Measurements from ENCODE around the gene KLF13. TPM values are rescaled to one million over a fixed set of nuclear protein-coding genes. Genes with fewer than 3 reads are reported as not detected.

The KLF13 gene
- total RNA-seq, 2 experiments from 2014 or later: 134 to 145 TPM

DNA sequence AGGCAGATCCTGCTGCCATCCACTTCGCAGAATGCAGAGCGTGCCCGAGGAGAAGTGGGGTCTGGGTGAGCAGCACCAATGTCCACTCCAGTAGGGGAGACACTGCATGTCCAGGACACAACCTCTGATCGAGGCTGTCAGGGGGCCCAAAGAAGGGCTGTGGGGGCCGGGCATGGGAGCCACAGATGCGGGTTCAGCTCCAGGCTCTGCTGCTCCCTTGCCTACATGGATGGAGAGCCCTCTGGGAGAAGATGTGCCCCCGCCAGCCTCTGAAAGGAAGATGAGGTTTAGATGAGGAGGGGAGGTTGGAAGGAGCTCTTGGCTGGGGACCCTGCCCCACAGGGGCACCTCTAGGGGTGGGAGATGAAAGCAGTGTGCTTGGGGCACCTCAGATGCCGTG, 75.4 kb downstream of the KLF13 start:
- intact Hi-C loops (cut with micrococcal nuclease): no loop called here
- Mint-ChIP-seq H3K36me3 (no peaks in the 10 kb centered on the region), H3K27me3 (no peaks in the 10 kb centered on the region), H3K27ac (no peak overlapping the region), H3K9me3 (peaks cover 4% of the 10 kb centered on the region), H3K4me3 (no peak overlapping the region), H3K4me1 (ENCODE audit: low read depth) (peaks cover 41% of the 10 kb centered on the region)
- ChIA-PET CTCF (no interaction called here), POLR2A (no interaction called here)
- no peak for DNase-seq

DNA sequence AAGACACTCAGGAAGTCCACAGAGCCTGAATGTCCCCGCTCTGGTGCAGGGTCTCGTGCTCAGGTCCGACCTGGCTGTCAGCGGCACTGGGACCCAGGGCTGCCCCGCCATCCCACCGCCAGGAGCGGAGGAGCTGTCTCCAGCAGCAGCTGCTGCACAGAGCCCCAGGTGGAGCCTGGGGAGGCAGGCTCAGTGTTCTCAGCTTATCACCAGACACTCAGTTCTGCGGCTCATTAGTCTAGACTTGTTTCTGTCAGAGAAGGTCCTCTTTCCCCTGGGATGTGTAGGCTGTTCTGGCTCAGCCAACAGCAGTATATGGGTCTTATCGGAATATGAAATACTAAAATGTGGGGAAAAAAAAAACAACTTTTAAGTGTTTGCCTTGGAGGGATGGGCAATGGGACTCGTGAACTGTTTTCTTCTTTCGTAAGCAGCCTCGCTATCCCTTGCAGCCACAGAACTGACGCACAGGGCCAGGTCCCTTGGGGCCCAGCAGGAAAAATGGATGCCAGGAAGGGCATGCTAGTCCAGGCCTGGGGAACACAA, 75.9 kb downstream of the KLF13 start:
- ChIA-PET CTCF (interaction anchor here (0.6 kb wide), 1 partner anchor 28 kb away, joined by 3 read pairs; no protein-coding TSS in a partner anchor), POLR2A (no interaction called here)
- Mint-ChIP-seq H3K27ac (no peak overlapping the region), H3K9me3 (peaks cover 4% of the 10 kb centered on the region), H3K27me3 (no peaks in the 10 kb centered on the region), H3K4me3 (no peak overlapping the region), H3K4me1 (ENCODE audit: low read depth) (peaks cover 41% of the 10 kb centered on the region), H3K36me3 (no peaks in the 10 kb centered on the region)
- DNase-seq: no peak
- intact Hi-C loops (cut with micrococcal nuclease): no loop called here

DNA sequence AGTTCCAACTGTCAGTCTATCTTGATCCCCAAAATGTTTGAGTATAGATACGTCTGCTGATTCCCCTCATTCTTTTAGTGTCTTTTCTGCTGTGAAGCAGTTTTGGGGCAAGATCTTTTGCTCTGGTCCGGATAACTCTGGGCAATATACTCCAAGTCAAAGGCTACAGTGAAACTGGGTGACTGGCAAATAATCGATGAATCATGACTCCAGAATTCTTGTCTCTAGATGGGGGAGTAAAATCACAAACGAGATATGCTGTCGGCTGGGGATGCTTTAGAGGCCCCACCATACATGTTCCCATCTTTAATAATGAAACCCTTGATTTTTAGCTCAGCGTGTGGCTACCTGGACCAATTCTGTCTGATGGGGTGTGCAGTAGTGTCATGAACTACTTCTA, 76.5 kb downstream of the KLF13 start:
- H3K27me3 Mint-ChIP-seq: no peaks in the 10 kb centered on the region
- DNase-seq: no peak
- CTCF ChIA-PET: interaction anchor here (0.6 kb wide), 1 partner anchor 28 kb away, joined by 3 read pairs; no protein-coding TSS in a partner anchor
- POLR2A ChIA-PET: no interaction called here
- intact Hi-C loops (cut with micrococcal nuclease): no loop called here
- H3K27ac Mint-ChIP-seq: no peak overlapping the region
- peaks cover 4% of the 10 kb centered on the region for H3K9me3 Mint-ChIP-seq
- peaks cover 37% of the 10 kb centered on the region for H3K4me1 Mint-ChIP-seq (ENCODE audit: low read depth)
- H3K4me3 Mint-ChIP-seq: no peak overlapping the region
- no peaks in the 10 kb centered on the region for H3K36me3 Mint-ChIP-seq

DNA sequence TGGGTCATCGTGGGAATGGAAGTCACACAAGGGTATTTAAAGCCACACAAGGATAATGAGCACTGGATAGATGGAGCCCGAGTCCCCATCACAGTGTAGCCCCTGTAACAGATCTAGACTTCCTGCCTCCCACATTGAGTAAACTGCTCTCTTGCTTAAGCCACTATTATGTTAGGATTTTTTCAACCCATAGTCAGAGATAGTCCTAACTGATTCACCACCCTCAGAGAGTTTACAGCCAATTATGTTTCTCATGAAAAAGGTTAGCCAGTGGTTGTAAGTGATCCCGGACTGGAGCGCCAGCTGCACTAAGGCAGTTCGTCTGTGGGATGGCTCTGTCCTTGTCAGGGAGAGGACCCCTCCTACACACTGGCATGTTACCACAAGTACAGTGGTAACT, 77.0 kb downstream of the KLF13 start:
- H3K4me1 Mint-ChIP-seq (ENCODE audit: low read depth): peaks cover 32% of the 10 kb centered on the region
- no peaks in the 10 kb centered on the region for H3K27me3 Mint-ChIP-seq
- no peak for DNase-seq
- CTCF ChIA-PET: no interaction called here
- H3K36me3 Mint-ChIP-seq: peaks cover 4% of the 10 kb centered on the region
- intact Hi-C loops (cut with micrococcal nuclease): no loop called here
- H3K4me3 Mint-ChIP-seq: no peak overlapping the region
- H3K27ac Mint-ChIP-seq: no peak overlapping the region
- POLR2A ChIA-PET: no interaction called here
- H3K9me3 Mint-ChIP-seq: peaks cover 6% of the 10 kb centered on the region

DNA sequence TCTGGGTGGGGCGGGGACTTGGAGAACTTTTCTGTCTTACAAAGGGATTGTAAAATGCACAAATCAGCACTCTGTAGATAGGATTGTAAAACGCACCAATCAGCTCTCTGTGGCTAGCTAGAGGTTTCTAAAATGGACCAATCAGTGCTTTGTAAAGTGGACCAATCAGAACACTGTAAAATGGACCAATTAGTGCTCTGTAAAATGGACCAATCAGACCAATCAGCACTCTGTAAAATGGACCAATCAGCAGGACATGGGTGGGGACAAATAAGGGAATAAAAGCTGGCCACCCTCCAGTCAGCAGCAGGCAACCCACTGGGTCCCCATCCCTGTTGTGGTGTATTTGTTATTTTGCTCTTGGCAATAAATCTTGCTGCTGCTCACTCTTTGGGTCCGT, 77.7 kb downstream of the KLF13 start:
- ChIA-PET CTCF (interaction anchor here (1.4 kb wide), 1 partner anchor 86 kb away, joined by 3 read pairs; no protein-coding TSS in a partner anchor), POLR2A (no interaction called here)
- intact Hi-C loops (cut with micrococcal nuclease): no loop called here
- no peak overlapping the region for H3K4me3 Mint-ChIP-seq
- peaks cover 25% of the 10 kb centered on the region for H3K4me1 Mint-ChIP-seq (ENCODE audit: low read depth)
- no peaks in the 10 kb centered on the region for H3K27me3 Mint-ChIP-seq
- peaks cover 11% of the 10 kb centered on the region for H3K9me3 Mint-ChIP-seq
- no peak overlapping the region for H3K27ac Mint-ChIP-seq
- H3K36me3 Mint-ChIP-seq: peaks cover 5% of the 10 kb centered on the region
- no peak for DNase-seq

DNA sequence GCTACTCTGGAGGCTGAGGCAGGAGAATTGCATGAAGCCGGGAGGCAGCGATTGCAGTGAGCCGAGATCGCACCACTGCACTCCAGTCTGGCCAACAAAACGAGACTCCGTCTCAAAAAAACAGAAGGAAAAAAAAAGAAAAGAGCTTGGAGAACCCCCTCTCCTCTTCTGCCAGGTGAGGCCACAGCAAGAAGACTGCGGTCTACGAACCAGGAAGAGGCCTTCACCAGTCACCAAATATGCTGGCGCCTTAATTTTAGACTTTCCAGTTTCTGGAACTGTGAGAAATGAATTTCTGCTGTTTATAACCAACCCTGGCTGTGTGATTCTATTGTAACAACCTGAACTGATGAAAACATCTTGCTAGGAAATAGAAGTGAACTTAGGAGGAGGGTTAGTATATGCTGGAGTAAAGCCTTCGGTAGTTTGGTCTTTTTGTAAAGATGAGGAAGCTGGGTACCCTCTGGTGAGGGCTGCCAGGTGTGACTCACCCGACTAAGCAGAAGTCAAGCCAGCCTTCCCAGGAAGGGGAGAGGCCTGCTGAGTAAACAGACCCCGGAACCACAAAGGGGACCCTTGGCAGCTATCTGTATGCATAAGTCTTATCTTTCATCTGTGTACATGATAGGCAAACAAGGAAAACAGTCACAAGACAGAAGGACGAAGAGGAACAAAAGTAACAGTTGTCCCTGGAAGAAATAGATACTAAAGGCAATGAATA, 78.7 kb downstream of the KLF13 start:
- ChIA-PET CTCF (interaction anchor here (1.4 to 1.5 kb wide), 2 partner anchors 30 to 85 kb away, joined by 3 to 6 read pairs; no protein-coding TSS in a partner anchor), POLR2A (interaction anchor here (1.3 to 1.4 kb wide), 2 partner anchors 13 to 29 kb away, joined by 3 to 7 read pairs; no protein-coding TSS in a partner anchor)
- peak; percentile 30 for DNase-seq
- Mint-ChIP-seq H3K4me1 (ENCODE audit: low read depth) (peaks cover 16% of the 10 kb centered on the region), H3K36me3 (peaks cover 5% of the 10 kb centered on the region), H3K4me3 (peak overlapping the region; percentile 21), H3K27ac (peak overlapping the region; percentile 36), H3K27me3 (no peaks in the 10 kb centered on the region), H3K9me3 (peaks cover 15% of the 10 kb centered on the region)
- intact Hi-C loops (cut with micrococcal nuclease): no loop called here

DNA sequence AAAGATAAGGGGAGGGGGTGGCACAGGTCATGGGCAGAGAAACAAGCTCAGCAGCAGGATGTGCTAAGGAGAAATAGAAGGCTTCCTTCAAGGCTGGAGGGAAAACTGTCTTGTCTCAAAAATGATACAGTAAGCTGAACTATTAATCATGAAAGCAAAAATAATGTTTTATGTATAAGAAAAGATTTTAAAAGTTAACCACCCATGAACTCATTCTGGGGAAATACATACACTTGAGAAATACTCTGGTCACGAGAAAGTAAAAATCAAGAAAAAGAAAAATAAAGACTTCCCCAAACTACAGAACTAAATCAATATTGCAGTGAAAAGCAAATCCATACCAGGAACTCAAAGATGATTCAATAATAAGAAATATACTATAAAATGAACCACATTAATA, 80.7 kb downstream of the KLF13 start:
- H3K27me3 Mint-ChIP-seq: no peaks in the 10 kb centered on the region
- POLR2A ChIA-PET: interaction anchor here (1.4 kb wide), 1 partner anchor 15 kb away, joined by 4 read pairs; no protein-coding TSS in a partner anchor
- peaks cover 5% of the 10 kb centered on the region for H3K36me3 Mint-ChIP-seq
- peaks cover 15% of the 10 kb centered on the region for H3K4me1 Mint-ChIP-seq (ENCODE audit: low read depth)
- H3K27ac Mint-ChIP-seq: no peak overlapping the region
- peaks cover 15% of the 10 kb centered on the region for H3K9me3 Mint-ChIP-seq
- intact Hi-C loops (cut with micrococcal nuclease): no loop called here
- CTCF ChIA-PET: no interaction called here
- DNase-seq: no peak
- H3K4me3 Mint-ChIP-seq: no peak overlapping the region

DNA sequence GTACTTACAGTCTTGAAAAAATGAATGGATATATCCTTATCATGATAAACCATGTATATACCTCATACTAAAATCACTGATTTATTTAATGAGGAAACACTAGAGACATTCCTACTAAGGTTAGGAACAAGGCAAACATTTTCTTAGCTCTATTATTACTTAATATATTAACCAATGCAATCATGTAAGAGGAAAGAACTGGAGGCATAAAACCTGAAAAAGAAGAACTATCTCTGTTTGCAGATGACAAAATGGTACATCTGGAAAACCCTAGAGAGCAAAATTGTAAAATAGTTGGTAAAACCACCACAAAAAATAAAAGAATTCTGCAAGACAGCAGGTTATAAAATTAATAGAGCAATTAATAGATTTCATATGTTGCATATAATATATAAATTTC, 81.2 kb downstream of the KLF13 start:
- CTCF ChIA-PET: no interaction called here
- intact Hi-C loops (cut with micrococcal nuclease): no loop called here
- Mint-ChIP-seq H3K9me3 (peaks cover 15% of the 10 kb centered on the region), H3K27ac (no peak overlapping the region), H3K27me3 (no peaks in the 10 kb centered on the region), H3K4me1 (ENCODE audit: low read depth) (peaks cover 15% of the 10 kb centered on the region), H3K4me3 (no peak overlapping the region), H3K36me3 (peaks cover 5% of the 10 kb centered on the region)
- POLR2A ChIA-PET: no interaction called here
- DNase-seq: no peak

DNA sequence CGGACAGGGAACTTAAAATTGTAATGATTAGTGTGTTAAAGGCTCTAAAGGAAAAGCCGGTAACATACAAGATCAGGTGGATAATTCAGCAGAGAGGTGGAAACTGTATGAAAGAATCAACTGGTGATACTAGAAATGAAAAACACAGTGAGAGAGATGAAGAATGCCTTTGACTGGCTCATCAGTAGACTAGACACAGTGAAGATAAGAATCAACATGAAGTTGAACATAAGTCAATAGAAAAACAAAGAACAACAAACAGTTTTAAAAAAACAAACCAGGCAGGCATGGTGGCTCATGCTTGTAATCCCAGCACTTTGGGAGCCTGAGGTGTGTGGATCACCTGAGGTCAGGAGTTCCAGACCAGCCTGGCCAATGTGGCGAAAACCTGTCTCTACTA, 82.1 kb downstream of the KLF13 start:
- H3K36me3 Mint-ChIP-seq: peaks cover 5% of the 10 kb centered on the region
- no peak overlapping the region for H3K27ac Mint-ChIP-seq
- no peak overlapping the region for H3K4me3 Mint-ChIP-seq
- DNase-seq: no peak
- peaks cover 15% of the 10 kb centered on the region for H3K9me3 Mint-ChIP-seq
- POLR2A ChIA-PET: no interaction called here
- H3K4me1 Mint-ChIP-seq (ENCODE audit: low read depth): peaks cover 15% of the 10 kb centered on the region
- CTCF ChIA-PET: no interaction called here
- no peaks in the 10 kb centered on the region for H3K27me3 Mint-ChIP-seq
- intact Hi-C loops (cut with micrococcal nuclease): no loop called here

DNA sequence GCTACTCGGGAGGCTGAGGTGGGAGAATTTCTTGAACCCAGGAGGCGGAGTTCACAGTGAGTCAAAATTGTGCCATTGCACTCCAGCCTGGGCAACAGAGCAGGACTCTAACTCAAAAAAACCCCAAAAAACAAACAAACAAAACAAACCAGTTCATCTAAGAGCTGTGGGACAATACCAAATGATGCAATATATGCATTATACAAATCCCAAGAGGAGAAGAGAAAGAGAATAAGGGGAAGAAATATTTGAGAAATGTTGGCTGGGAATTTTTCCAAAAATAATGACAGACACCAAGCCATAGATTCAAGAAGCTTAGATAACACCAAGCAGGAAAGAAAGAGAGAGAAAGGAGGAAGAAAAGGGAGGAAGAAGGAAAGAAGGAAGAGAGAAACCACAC, 82.5 kb downstream of the KLF13 start:
- Mint-ChIP-seq H3K4me3 (no peak overlapping the region), H3K36me3 (peaks cover 5% of the 10 kb centered on the region), H3K9me3 (peaks cover 12% of the 10 kb centered on the region), H3K27ac (no peak overlapping the region), H3K27me3 (no peaks in the 10 kb centered on the region), H3K4me1 (ENCODE audit: low read depth) (peaks cover 15% of the 10 kb centered on the region)
- DNase-seq: no peak
- ChIA-PET POLR2A (no interaction called here), CTCF (no interaction called here)
- intact Hi-C loops (cut with micrococcal nuclease): no loop called here

DNA sequence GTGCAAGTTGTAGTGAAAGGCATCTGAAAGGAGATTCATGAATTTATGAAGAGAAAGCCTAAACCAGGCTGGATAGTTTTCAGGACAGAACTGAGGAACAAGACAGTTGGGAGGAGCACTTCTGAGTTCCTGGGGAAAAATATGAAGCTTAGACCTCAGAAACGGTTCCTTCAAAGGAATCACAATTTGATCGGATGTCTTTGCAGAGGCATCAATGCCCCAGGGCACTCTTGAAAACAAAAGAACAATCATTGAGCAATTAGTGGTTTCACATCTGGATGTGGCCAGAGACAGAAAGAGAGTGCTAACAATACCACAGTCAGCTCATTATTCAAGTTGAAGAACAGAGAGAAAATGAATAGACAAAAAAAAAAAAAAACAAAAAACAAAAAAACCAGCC, 86.2 kb downstream of the KLF13 start:
- peaks cover 5% of the 10 kb centered on the region for H3K36me3 Mint-ChIP-seq
- CTCF ChIA-PET: interaction anchor here (1.5 kb wide), 1 partner anchor 284 kb away, joined by 4 read pairs; no protein-coding TSS in a partner anchor
- POLR2A ChIA-PET: no interaction called here
- H3K27ac Mint-ChIP-seq: no peak overlapping the region
- no peak for DNase-seq
- H3K4me1 Mint-ChIP-seq (ENCODE audit: low read depth): no peaks in the 10 kb centered on the region
- no peak overlapping the region for H3K4me3 Mint-ChIP-seq
- peaks cover 11% of the 10 kb centered on the region for H3K9me3 Mint-ChIP-seq
- intact Hi-C loops (cut with micrococcal nuclease): no loop called here
- no peaks in the 10 kb centered on the region for H3K27me3 Mint-ChIP-seq

DNA sequence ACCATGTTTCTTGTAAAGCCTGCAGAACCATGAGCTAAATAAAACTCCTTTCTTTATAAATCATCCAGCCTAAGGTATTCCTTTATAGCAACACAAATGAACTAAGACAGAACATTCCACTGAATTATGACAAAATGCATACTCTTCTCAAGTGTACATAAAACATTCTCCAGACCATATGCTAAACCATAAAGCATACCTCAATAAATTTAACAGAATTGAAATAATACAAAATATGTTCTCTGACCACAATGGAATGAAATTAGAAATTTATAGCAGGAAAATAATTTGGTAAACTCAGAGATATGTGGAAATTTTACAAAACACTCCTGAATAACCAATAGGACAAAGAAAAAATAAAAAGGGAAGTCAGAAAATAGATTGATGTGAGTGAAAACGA, 88.6 kb downstream of the KLF13 start:
- H3K36me3 Mint-ChIP-seq: peaks cover 4% of the 10 kb centered on the region
- ChIA-PET CTCF (interaction anchor here (1.0 kb wide), 2 partner anchors 19 to 73 kb away, joined by 3 to 4 read pairs; no protein-coding TSS in a partner anchor), POLR2A (no interaction called here)
- H3K27me3 Mint-ChIP-seq: no peaks in the 10 kb centered on the region
- H3K9me3 Mint-ChIP-seq: peaks cover 12% of the 10 kb centered on the region
- no peak for DNase-seq
- intact Hi-C loops (cut with micrococcal nuclease): no loop called here
- no peak overlapping the region for H3K4me3 Mint-ChIP-seq
- H3K27ac Mint-ChIP-seq: no peak overlapping the region
- H3K4me1 Mint-ChIP-seq (ENCODE audit: low read depth): no peaks in the 10 kb centered on the region

DNA sequence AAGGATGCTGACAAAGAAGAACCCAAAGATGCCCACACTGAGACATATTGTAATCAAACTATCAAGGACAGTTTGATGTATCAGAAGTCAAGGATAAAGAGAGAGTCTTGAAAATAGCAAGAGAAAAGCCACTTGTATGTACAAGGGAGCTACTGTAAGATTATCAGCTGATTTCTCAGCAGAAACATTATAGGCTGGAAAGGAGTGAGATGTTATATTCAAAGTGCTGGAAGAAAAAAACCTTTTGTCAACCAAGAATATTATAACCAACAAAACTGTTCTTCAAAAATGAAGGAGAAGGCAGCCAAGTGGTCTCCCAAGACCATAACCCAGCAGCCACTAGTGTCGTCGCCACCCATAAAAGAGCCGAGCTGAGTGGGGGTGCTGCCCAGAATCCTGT, 93.2 kb downstream of the KLF13 start:
- peaks cover 17% of the 10 kb centered on the region for H3K9me3 Mint-ChIP-seq
- no peak overlapping the region for H3K4me3 Mint-ChIP-seq
- H3K27ac Mint-ChIP-seq: no peak overlapping the region
- ChIA-PET CTCF (interaction anchor here (0.9 kb wide), 1 partner anchor 15 kb away, joined by 3 read pairs; no protein-coding TSS in a partner anchor), POLR2A (interaction anchor here (0.6 kb wide), 1 partner anchor 45 kb away, joined by 5 read pairs; no protein-coding TSS in a partner anchor)
- peaks cover 6% of the 10 kb centered on the region for H3K36me3 Mint-ChIP-seq
- no peak for DNase-seq
- intact Hi-C loops (cut with micrococcal nuclease): no loop called here
- H3K4me1 Mint-ChIP-seq (ENCODE audit: low read depth): no peaks in the 10 kb centered on the region
- H3K27me3 Mint-ChIP-seq: no peaks in the 10 kb centered on the region

All from activated CD4-positive, alpha-beta memory T cell treated with anti-CD3 and anti-CD28 coated beads for 36 hours (primary cell).